ENCODE results near the gene OR51E1.

DNA sequence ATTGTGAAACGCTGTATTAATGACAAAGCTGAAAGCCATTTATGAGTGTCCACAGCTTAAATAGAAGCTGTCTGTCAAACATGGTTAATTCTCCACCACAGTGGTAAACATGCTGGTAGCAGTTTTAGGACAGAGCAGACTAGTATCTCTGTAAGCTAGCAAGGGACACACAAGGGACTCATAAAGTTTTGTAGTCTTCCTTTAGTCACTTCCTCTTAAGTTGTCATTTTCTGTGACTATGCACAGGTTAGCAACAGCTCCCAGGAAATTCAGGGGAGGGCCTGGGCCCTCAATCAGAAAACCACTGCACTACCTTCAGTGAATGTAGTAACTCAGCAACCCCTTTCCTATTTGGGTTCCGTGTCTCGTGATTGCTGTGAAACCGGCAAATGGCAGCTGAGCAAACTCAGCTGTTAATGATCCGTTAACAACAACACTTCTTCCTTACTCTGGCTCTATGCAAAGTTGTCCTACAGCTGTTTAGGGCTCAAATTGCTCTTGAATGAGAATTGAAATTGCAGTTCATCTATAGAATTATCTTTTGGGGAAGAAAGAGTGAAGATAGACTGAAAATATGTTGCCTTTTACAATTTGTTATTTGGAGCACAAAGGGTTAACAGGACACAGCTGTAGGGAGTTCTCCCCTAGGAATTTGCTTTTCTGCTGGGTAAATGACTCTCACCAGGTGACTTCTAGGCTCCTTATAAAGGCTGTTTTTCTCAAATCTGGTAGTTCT, 60.4 kb downstream of the OR51E1 start, which contains the start of gene MMP26:
- TF ChIP-seq EZH2 (IDR thresholded peaks at IDR 0.05; ENCODE audit: low read length), result no peak
- TF ChIP-seq, protein P1, sequence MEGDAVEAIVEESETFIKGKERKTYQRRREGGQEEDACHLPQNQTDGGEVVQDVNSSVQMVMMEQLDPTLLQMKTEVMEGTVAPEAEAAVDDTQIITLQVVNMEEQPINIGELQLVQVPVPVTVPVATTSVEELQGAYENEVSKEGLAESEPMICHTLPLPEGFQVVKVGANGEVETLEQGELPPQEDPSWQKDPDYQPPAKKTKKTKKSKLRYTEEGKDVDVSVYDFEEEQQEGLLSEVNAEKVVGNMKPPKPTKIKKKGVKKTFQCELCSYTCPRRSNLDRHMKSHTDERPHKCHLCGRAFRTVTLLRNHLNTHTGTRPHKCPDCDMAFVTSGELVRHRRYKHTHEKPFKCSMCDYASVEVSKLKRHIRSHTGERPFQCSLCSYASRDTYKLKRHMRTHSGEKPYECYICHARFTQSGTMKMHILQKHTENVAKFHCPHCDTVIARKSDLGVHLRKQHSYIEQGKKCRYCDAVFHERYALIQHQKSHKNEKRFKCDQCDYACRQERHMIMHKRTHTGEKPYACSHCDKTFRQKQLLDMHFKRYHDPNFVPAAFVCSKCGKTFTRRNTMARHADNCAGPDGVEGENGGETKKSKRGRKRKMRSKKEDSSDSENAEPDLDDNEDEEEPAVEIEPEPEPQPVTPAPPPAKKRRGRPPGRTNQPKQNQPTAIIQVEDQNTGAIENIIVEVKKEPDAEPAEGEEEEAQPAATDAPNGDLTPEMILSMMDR (optimal IDR thresholded peaks at IDR 0.05 in 1 of 3, IDR thresholded peaks at IDR 0.05 in 1 of 3, conservative IDR thresholded peaks at IDR 0.05 in 1 of 3; ENCODE audit: extremely low read depth in 1 of 3, insufficient read depth in 2 of 3, low read length in 3 of 3), result no peak
